Stomach (tissue), 9 donors: ENCODE results near the gene PEMT. TPM values are rescaled to one million over a fixed set of nuclear protein-coding genes. Genes with fewer than 3 reads are reported as not detected.

ENCODE experiments used
- DNase-seq, 2 donors: peaks; one replicate each; pipeline versions ENCODE4 v3.0.0 to v3.0.0-alpha.2; 2013 to 2019
- H3K27ac ChIP-seq, 5 donors: fragments of 200-600 bp in 4 of 5; sonication (generic) in 4 of 5; one replicate each; pipeline ENCODE4 v1.5.1; 2013 to 2019; ENCODE audit warnings: mild to moderate bottlenecking in 1 of 5, moderate library complexity in 1 of 5
- H3K27me3 ChIP-seq, 3 donors: fragments of 200-600 bp; sonication (generic); one replicate each; pipeline ENCODE4 v1.5.1; 2017 to 2019; ENCODE audit warnings: mixed run types in 1 of 3
- H3K36me3 ChIP-seq, 4 donors: fragments of 200-600 bp; sonication (generic); 1 replicate in 3 of 4; 2 replicates in 1 of 4; pipeline ENCODE4 v1.5.1; 2016 to 2019
- H3K4me1 ChIP-seq, 4 donors: fragments of 200-600 bp; sonication (generic); one replicate each; pipeline ENCODE4 v1.5.1; 2016 to 2019
- H3K4me3 ChIP-seq, 4 donors: fragments of 200-600 bp; sonication (generic) in 3 of 4; one replicate each; pipeline ENCODE4 v1.5.1; 2016 to 2019; ENCODE audit warnings: mild to moderate bottlenecking in 1 of 4
- H3K9me3 ChIP-seq, 4 donors: fragments of 200-600 bp; sonication (generic); one replicate each; pipeline ENCODE4 v1.5.1; 2016 to 2019
- EP300 ChIP-seq: sonication (generic); formaldehyde crosslinking; IDR thresholded peaks from one replicate; pipeline ENCODE4 v1.6.1; 2017; ENCODE audit warnings: antibody characterized with exemption
- POLR2A ChIP-seq, 4 donors: fragments of 450-650 bp; IDR thresholded peaks; one replicate each; pipeline ENCODE4 v1.6.1; 2016; ENCODE audit warnings: antibody characterized with exemption in 4 of 4, control low read depth in 2 of 4, mild to moderate bottlenecking in 1 of 4, moderate library complexity in 1 of 4
- POLR2AphosphoS5 ChIP-seq, 3 donors: sonication (generic); formaldehyde crosslinking; IDR thresholded peaks; one replicate each; pipeline ENCODE4 v1.6.1; 2016; ENCODE audit warnings: antibody characterized with exemption in 3 of 3
- WGBS, 5 donors: extraction: QIAGEN DNeasy Blood & Tissue Kit in 3 of 5; methylation state at CpG; one replicate each; pipeline versions ENCODE4 v1.1.5 to v1.1.7; 2013 to 2018; 5-methylcytosine and 5-hydroxymethylcytosine counted together
- intact Hi-C: fragments of 100-400 bp; cut with DNase I; formaldehyde crosslinking; loops from one replicate; pipeline ENCODE4 v1.15.1; 2023; ENCODE audit warnings: low total_unique reads
- polyA plus RNA-seq, 3 donors: library from polyadenylated mRNA; stranded (reverse); fragments of 200-250 nt; gene quantifications; one replicate each; pipeline ENCODE4 v1.2.3, GENCODE V29; 2013
- total RNA-seq, 5 donors: library from RNA; depleted of rRNA; stranded (reverse); fragments of >200 nt; gene quantifications; one replicate each; pipeline versions ENCODE4 v1.1.0 to v1.2.3, GENCODE V29; 2014 to 2016
- TF ChIP-seq, protein P1 (sequence below), 7 experiments: fragments of 450-650 bp in 4 of 7; fragments of 200-600 bp in 3 of 7; sonication (generic) in 3 of 7; IDR thresholded peaks; one replicate each; pipeline ENCODE4 v1.5.1; 2016 to 2019; ENCODE audit warnings: antibody characterized with exemption in 7 of 7, control low read depth in 2 of 7, mild to moderate bottlenecking in 1 of 7
- donor health status: healthy with polysubstance abuse.
- donor health status: Bipolar disorder and iron deficiency.
- donor health status: healthy.

PEMT gene
- total and polyA plus RNA-seq, 8 donors, result 7.0 to 44.6 (median 27.0) TPM

DNA sequence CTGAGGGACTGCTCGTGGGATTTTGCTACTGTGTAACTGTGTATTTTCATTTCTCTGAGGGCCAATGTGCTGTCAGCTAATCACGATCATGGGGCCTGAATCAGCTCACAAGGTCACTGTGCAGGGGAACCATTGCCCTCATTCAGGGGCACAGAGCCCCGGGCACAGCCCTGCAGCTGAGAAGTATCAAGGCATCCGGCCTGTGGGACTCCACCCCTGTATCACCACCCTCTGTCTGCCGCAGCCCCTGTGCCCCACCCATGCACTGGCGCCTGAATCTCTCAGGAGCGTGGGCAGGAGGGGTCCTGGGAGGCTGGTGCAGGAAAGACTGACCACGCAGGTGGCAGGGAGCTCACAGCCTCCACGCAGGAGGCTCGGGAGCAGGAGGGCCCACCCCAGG, 51.9 kb downstream of the PEMT start:
- Histone ChIP-seq H3K4me1 (peaks cover 38 to 64% (median 54%) of the 10 kb centered on the region in 4 donors), H3K36me3 (no peaks in the 10 kb centered on the region), H3K27me3 (no peaks in the 10 kb centered on the region), H3K27ac (peak overlapping the region; percentile 63 to 87 (median 78)), H3K9me3 (no peaks in the 10 kb centered on the region), H3K4me3 (no peak overlapping the region)
- 35 to 70% (median 53%) methylated on average over 7 to 10 of the region's 10 CpGs for WGBS, 5 donors
- DNase-seq, result no peak
- intact Hi-C loops, result no loop called here
- TF ChIP-seq POLR2A (IDR thresholded peaks at IDR 0.05), result no peak
- TF ChIP-seq, protein P1, sequence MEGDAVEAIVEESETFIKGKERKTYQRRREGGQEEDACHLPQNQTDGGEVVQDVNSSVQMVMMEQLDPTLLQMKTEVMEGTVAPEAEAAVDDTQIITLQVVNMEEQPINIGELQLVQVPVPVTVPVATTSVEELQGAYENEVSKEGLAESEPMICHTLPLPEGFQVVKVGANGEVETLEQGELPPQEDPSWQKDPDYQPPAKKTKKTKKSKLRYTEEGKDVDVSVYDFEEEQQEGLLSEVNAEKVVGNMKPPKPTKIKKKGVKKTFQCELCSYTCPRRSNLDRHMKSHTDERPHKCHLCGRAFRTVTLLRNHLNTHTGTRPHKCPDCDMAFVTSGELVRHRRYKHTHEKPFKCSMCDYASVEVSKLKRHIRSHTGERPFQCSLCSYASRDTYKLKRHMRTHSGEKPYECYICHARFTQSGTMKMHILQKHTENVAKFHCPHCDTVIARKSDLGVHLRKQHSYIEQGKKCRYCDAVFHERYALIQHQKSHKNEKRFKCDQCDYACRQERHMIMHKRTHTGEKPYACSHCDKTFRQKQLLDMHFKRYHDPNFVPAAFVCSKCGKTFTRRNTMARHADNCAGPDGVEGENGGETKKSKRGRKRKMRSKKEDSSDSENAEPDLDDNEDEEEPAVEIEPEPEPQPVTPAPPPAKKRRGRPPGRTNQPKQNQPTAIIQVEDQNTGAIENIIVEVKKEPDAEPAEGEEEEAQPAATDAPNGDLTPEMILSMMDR (IDR thresholded peaks at IDR 0.05), result no peak
- TF ChIP-seq EP300, result no peak
- no peak for TF ChIP-seq POLR2AphosphoS5 (IDR thresholded peaks at IDR 0.05)

DNA sequence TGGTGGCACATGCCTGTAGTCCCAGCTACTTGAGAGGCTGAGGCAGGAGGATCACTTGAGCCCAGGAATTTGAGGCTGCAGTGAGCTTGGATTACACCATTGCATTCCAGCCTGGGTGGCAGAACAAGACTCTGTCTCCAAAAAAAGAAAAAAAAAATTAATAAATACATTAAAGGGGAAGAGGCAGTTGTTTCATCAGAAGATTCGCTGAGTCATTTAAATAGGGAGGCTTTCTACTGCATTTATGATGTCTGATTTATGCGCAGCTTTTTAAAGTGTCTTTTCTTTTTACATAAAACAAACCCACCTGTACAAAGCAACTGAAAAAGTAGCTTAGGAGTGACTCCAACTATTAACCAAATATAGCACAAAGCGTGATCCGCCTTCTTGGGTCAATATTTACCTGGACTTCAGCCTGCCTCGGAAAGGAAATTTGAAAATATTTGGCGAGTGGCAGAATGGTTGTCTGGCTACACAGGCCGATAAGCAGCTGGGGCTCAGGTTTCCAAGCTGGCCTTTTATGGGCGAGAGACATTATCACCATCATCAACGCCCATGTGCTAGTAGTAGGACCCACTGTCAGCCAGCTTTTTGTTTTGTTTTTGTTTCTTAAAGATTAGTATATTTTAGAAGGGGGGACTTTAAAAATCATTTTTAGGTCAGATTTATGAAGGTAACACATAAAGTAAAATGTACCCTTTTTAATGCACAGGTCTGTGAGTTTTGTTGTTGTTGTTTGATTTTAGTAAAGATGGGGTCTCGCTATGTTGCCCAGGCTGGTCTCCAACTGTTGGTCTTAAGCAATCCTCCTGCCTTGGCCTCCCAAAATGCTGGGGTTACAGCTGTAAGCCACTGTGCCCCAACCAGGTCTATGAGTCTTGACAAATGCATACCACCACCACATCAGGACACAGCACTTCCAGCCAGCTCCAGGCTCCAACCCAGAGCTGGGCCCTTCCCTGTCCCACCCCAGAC, 52.8 kb downstream of the PEMT start:
- no peaks in the 10 kb centered on the region for H3K36me3 ChIP-seq
- TF ChIP-seq POLR2AphosphoS5 (IDR thresholded peaks at IDR 0.05), result peak; percentile 18 to 76 (median 28)
- no peak for TF ChIP-seq EP300
- intact Hi-C loops, result no loop called here
- peak; percentile 78 to 94 for DNase-seq
- H3K27me3 ChIP-seq, result no peaks in the 10 kb centered on the region
- H3K4me1 ChIP-seq, result peaks cover 38 to 64% (median 54%) of the 10 kb centered on the region in 4 donors
- H3K9me3 ChIP-seq, result no peaks in the 10 kb centered on the region
- no peak overlapping the region for H3K4me3 ChIP-seq
- 31 to 62% (median 38%) methylated on average over 10 of the region's 10 CpGs for WGBS, 5 donors
- peak overlapping the region; percentile 63 to 87 (median 78) for H3K27ac ChIP-seq

DNA sequence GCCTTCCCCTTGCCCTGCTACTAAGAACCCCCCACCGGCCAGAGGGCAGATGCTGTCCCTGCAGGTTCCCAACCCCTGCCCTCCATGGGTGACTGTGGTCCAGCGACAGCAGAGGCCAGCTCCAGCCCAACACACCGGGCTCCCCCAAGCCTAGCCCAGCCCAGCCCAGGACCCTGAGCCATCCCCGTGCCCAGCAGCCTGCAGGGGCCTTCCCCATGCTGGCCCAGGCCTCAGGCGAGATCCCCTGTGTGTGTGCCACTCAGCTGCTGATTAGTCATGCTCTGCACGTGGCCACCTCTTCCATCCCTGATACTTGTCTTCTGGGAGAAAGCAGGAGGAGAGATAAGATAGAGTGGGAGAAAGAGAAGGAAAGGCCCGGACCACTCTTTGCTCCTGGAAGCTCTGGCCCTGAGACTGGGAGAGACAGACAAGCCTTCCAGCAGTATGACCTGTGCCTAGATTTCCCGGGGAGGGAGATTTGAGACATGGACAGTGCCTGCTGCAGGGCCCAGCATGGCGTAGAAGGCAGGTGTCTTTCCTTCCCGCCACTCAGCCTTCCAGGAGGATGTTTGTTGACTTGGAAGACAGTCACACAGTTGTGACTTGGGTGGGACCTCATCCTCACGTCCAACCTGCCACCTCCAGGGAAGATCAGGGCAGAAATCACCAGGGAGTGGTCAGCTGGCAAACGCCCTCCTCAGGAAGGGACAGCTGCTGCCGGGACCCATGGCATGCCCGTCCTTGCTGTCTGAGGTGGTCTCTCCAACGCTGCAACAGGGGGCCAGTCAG, 54.0 kb downstream of the PEMT start:
- Histone ChIP-seq H3K36me3 (no peaks in the 10 kb centered on the region), H3K4me1 (peaks cover 38 to 68% (median 54%) of the 10 kb centered on the region in 4 donors), H3K9me3 (no peaks in the 10 kb centered on the region), H3K27me3 (no peaks in the 10 kb centered on the region), H3K4me3 (no peak overlapping the region), H3K27ac (peak overlapping the region; percentile 63 to 87 (median 78))
- intact Hi-C loops, result no loop called here
- no peak for DNase-seq
- WGBS, 5 donors, result 52 to 79% (median 67%) methylated on average over 13 to 15 of the region's 15 CpGs
- TF ChIP-seq POLR2A (IDR thresholded peaks at IDR 0.05), result no peak

DNA sequence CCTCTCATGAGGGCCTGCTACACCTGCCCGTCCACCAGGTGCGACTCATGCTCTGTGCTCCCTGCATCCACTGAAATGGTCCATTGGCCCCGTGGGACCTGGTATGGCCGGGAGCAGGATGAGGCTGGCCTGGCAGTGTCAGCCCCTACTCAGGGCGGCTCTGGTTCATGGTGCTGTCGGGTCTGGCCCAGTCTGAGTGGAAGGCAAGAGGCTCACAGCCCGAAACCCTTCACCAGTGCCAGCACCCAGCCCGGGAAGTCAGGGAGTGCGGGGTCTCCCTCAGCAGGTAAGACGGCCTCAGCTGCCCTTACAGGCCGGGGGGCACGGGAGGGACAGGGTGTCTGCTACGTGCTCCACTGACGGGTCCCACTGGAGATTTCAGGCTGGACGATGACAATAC, 54.8 kb downstream of the PEMT start:
- no peaks in the 10 kb centered on the region for H3K36me3 ChIP-seq
- DNase-seq, result no peak
- TF ChIP-seq POLR2A (IDR thresholded peaks at IDR 0.05) (no peak), POLR2AphosphoS5 (IDR thresholded peaks at IDR 0.05) (no peak)
- H3K27me3 ChIP-seq, result no peaks in the 10 kb centered on the region
- H3K4me1 ChIP-seq, result peaks cover 38 to 67% (median 54%) of the 10 kb centered on the region in 4 donors
- WGBS, 5 donors, result 90 to 96% (median 94%) methylated on average over 11 to 15 of the region's 15 CpGs
- intact Hi-C loops, result no loop called here
- H3K9me3 ChIP-seq, result no peaks in the 10 kb centered on the region
- H3K4me3 ChIP-seq, result no peak overlapping the region
- H3K27ac ChIP-seq, result peak overlapping the region; percentile 63 to 87 (median 78)

DNA sequence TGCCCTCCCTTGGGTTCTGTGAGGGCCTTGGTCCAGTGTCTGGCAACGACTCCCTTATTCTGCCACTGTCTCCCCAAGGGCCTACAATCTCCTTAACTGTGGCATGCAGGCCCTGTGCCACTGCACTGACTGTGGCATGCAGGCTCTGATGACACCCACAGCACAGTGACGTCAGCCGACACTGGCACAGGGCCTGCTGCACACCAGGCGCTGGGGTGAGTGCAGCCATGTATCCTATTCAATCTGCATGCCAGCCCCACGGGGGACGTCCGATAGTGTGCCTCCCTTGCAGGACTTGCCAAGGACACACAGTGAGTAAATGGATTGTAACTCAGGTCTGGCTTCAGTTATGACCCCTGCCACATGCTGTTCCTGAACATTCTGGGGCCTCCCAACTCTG, 55.6 kb downstream of the PEMT start:
- Histone ChIP-seq H3K9me3 (no peaks in the 10 kb centered on the region), H3K4me3 (no peak overlapping the region), H3K4me1 (peaks cover 38 to 60% (median 52%) of the 10 kb centered on the region in 4 donors), H3K27ac (peak overlapping the region; percentile 63 to 87 (median 78)), H3K27me3 (no peaks in the 10 kb centered on the region), H3K36me3 (no peaks in the 10 kb centered on the region)
- WGBS, 5 donors, result 14 to 46% (median 36%) methylated on average over 7 of the region's 7 CpGs
- TF ChIP-seq POLR2AphosphoS5 (IDR thresholded peaks at IDR 0.05) (peak; percentile 42 to 71 (median 44)), POLR2A (IDR thresholded peaks at IDR 0.05) (no peak)
- DNase-seq, result peak; percentile 78 to 91
- intact Hi-C loops, result no loop called here

DNA sequence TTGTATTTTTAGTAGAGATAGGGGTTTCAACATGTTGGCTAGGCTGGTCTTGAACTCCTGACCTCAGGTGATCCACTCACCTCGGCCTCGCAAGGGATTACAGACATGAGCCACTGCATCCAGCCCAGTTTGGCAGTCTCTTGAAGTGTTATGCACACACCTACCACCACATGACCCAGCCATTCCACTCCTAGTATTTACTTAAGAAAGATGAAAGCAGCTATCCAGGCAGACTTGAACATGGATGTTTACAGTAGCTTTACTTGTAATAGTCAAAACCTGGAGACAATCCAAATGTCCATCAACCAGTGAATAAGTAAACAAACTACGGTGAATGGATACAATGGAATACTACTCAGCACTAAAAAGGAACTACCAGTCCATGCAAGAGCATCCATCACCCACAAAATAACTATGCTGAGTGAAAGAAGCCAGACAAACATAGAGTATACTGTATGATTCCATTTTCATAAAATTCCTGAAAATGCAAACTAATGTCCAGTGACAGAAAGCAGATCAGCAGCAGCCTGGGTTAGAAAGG, 57.5 kb downstream of the PEMT start:
- no peak overlapping the region for H3K4me3 ChIP-seq
- intact Hi-C loops, result no loop called here
- H3K9me3 ChIP-seq, result no peaks in the 10 kb centered on the region
- peaks cover 27 to 48% (median 34%) of the 10 kb centered on the region in 4 donors for H3K4me1 ChIP-seq
- H3K36me3 ChIP-seq, result no peaks in the 10 kb centered on the region
- no peaks in the 10 kb centered on the region for H3K27me3 ChIP-seq
- H3K27ac ChIP-seq, result peak overlapping the region in 3 of 5 donors; percentile 6 to 87 (median 59)
- TF ChIP-seq, protein P1 (IDR thresholded peaks at IDR 0.05), result no peak
- TF ChIP-seq POLR2AphosphoS5 (IDR thresholded peaks at IDR 0.05), result peak in 2 of 3 donors; percentile 73 to 79
- DNase-seq, result peak; percentile 56 to 79
- WGBS, 5 donors, result 22 to 58% (median 30%) methylated on average over 3 of the region's 3 CpGs
